ENCODE measurements around the gene AUTS2. TPM values are rescaled to one million over a fixed set of nuclear protein-coding genes. Genes with fewer than 3 reads are reported as not detected.

Gene AUTS2
- total and polyA plus RNA-seq, 10 of the 15 experiments (the other 5 are each of a cell fraction or from before 2014, with no cell fraction given): 6.4 to 55.6 (median 21.6) TPM

DNA sequence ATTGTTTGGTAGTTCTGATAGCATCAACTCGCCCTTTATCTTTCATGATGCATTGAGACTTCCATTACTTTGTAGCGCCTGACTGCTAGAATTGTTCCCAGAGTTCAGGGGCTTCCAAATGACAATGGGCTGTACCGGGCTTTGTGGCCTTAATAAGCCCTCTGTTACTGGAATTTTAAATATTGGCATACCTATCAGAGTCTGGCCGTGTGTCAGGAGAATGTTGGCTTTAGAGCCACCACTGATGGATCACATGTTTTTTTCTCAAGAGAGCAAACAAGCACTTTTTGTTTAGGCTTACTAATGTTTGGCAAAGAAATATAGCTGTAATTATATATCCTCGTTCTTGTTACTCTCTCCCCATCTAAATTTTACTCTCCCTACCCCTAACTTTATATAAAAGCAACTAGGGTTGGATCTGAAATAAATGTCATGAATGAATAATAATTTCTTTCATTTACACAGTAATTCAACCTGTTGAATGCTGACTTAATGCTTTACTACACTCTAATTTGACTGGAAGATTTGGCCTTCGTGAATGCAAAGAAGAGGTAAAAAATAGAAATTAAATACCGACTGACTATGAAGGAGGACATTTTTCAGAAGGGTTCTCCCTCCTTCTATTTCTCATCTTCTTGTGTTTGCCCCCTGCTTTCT is 396.7 kb downstream of the AUTS2 start:
- Histone ChIP-seq H3K36me3 (ENCODE audit: control insufficient read depth in 2 of 2, insufficient read depth in 2 of 2, low read length in 1 of 2) (no peaks in the 10 kb centered on the region; a peak in 1 of 4 replicates), H2AFZ (ENCODE audit: control insufficient read depth, low read depth, low read length) (no peak overlapping the region), H3K4me2 (ENCODE audit: control insufficient read depth, insufficient read depth) (no peak overlapping the region), H3K4me3 (no peak overlapping the region), H3K79me2 (ENCODE audit: control insufficient read depth, insufficient read depth, low read length) (no peaks in the 10 kb centered on the region; the same call in 1 of the 2 replicates), H4K20me1 (ENCODE audit: control insufficient read depth, insufficient read depth) (no peaks in the 10 kb centered on the region), H3K27ac (ENCODE audit: control insufficient read depth, insufficient read depth) (no peak overlapping the region), H3K9me3 (replicated peaks; ENCODE audit: control insufficient read depth, insufficient read depth, low read length) (no peaks in the 10 kb centered on the region), H3K27me3 (replicated peaks in 1 of 2; ENCODE audit: control insufficient read depth in 2 of 2, insufficient read depth in 2 of 2, low read length in 1 of 2) (no peaks in the 10 kb centered on the region), H3K4me1 (ENCODE audit: control insufficient read depth, insufficient read depth, low read length) (peaks cover 7% of the 10 kb centered on the region), H3K9ac (ENCODE audit: control insufficient read depth, insufficient read depth, low read length) (no peak overlapping the region)
- FAIRE-seq (no peak), DNase-seq (ENCODE audit: low read depth, low spot score) (no peak), ATAC-seq (no peak)
- WGBS (ENCODE audit: insufficient coverage, insufficient replicate concordance, low lambda C conversion rate, missing lambda C conversion rate): 39% methylated on average over 7 of the region's 7 CpGs
- ChIA-PET RAD21 (ENCODE audit: unreplicated experiment) (no interaction called here), SMC1A (ENCODE audit: uncharacterized antibody, unreplicated experiment) (interaction anchor here (1.6 kb wide), 1 partner anchor 12 kb away, joined by 4 read pairs; no protein-coding TSS in a partner anchor), CTCF (no interaction called here), POLR2A (no interaction called here)
- TF ChIP-seq HDAC2 (IDR thresholded peaks at IDR 0.05) (no peak), NR2C1 (IDR thresholded peaks at IDR 0.05) (no peak), NBN (IDR thresholded peaks at IDR 0.05) (no peak), RBBP5 (conservative IDR thresholded peaks at IDR 0.05) (no peak), CEBPB (IDR thresholded peaks at IDR 0.05; ENCODE audit: borderline replicate concordance in 1 of 2, low read depth in 2 of 2, low read length in 2 of 2) (no peak), MTA3 (IDR thresholded peaks at IDR 0.05; ENCODE audit: borderline replicate concordance, low read length) (no peak), MYB (IDR thresholded peaks at IDR 0.05; ENCODE audit: borderline replicate concordance, low read depth, low read length) (no peak), SIN3A (IDR thresholded peaks at IDR 0.05; ENCODE audit: low read depth, low read length) (no peak), STAT1 (conservative IDR thresholded peaks at IDR 0.05) (no peak), MEF2A (IDR thresholded peaks at IDR 0.05; ENCODE audit: insufficient read depth, low read depth, low read length) (no peak), JUND (IDR thresholded peaks at IDR 0.05; ENCODE audit: low read depth, low read length) (no peak), BHLHE40 (IDR thresholded peaks at IDR 0.05; ENCODE audit: borderline replicate concordance in 1 of 2, low read depth in 2 of 2, low read length in 1 of 2) (no peak), CHD4 (IDR thresholded peaks at IDR 0.05) (no peak), RAD51 (IDR thresholded peaks at IDR 0.05) (no peak), CBFB (IDR thresholded peaks at IDR 0.05; ENCODE audit: low read depth) (no peak), TBL1XR1 (IDR thresholded peaks at IDR 0.05; ENCODE audit: low read depth, low read length) (no peak)
- TF ChIP-seq, protein P1, sequence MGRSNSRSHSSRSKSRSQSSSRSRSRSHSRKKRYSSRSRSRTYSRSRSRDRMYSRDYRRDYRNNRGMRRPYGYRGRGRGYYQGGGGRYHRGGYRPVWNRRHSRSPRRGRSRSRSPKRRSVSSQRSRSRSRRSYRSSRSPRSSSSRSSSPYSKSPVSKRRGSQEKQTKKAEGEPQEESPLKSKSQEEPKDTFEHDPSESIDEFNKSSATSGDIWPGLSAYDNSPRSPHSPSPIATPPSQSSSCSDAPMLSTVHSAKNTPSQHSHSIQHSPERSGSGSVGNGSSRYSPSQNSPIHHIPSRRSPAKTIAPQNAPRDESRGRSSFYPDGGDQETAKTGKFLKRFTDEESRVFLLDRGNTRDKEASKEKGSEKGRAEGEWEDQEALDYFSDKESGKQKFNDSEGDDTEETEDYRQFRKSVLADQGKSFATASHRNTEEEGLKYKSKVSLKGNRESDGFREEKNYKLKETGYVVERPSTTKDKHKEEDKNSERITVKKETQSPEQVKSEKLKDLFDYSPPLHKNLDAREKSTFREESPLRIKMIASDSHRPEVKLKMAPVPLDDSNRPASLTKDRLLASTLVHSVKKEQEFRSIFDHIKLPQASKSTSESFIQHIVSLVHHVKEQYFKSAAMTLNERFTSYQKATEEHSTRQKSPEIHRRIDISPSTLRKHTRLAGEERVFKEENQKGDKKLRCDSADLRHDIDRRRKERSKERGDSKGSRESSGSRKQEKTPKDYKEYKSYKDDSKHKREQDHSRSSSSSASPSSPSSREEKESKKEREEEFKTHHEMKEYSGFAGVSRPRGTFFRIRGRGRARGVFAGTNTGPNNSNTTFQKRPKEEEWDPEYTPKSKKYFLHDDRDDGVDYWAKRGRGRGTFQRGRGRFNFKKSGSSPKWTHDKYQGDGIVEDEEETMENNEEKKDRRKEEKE (IDR thresholded peaks at IDR 0.05): no peak
- BruUV-seq (replicated peaks): no TSS peak
- intact Hi-C loops (cut with micrococcal nuclease; ENCODE audit: unreplicated experiment) (no loop called here), in situ Hi-C loops (cut with MboI) (no loop called here)

All from GM12878 (cell line).